Measurements from ENCODE around the gene ADAMTSL2. TPM values are rescaled to one million over a fixed set of nuclear protein-coding genes. Genes with fewer than 3 reads are reported as not detected.

Gene ADAMTSL2
- total and polyA plus RNA-seq, 2 donors (not counting 1 experiment from before 2014, with no cell fraction given), result under 0.01 to 0.09 TPM

- H3K79me2 ChIP-seq (ENCODE audit: control insufficient read depth, insufficient read depth, low read length), result no peaks in the 10 kb centered on the region
- H3K36me3 ChIP-seq (ENCODE audit: control insufficient read depth, insufficient read depth, low read length), result no peaks in the 10 kb centered on the region
- TF ChIP-seq EZH2 (IDR thresholded peaks at IDR 0.05; ENCODE audit: low read length, missing control alignments), result no peak
- TF ChIP-seq, protein P1, sequence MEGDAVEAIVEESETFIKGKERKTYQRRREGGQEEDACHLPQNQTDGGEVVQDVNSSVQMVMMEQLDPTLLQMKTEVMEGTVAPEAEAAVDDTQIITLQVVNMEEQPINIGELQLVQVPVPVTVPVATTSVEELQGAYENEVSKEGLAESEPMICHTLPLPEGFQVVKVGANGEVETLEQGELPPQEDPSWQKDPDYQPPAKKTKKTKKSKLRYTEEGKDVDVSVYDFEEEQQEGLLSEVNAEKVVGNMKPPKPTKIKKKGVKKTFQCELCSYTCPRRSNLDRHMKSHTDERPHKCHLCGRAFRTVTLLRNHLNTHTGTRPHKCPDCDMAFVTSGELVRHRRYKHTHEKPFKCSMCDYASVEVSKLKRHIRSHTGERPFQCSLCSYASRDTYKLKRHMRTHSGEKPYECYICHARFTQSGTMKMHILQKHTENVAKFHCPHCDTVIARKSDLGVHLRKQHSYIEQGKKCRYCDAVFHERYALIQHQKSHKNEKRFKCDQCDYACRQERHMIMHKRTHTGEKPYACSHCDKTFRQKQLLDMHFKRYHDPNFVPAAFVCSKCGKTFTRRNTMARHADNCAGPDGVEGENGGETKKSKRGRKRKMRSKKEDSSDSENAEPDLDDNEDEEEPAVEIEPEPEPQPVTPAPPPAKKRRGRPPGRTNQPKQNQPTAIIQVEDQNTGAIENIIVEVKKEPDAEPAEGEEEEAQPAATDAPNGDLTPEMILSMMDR (conservative IDR thresholded peaks at IDR 0.05 in 1 of 2, IDR thresholded peaks at IDR 0.05 in 1 of 2; ENCODE audit: low read depth in 1 of 2, low read length in 2 of 2), result no peak
- H3K27me3 ChIP-seq (ENCODE audit: control insufficient read depth, insufficient read depth, low read length), result peaks cover 5% of the 10 kb centered on the region
- no peaks in the 10 kb centered on the region for H3K4me1 ChIP-seq (ENCODE audit: control insufficient read depth, extremely low read depth, insufficient read depth, low read length)
- H4K20me1 ChIP-seq (ENCODE audit: control insufficient read depth, extremely low read depth, insufficient read depth, low read length), result no peaks in the 10 kb centered on the region
- no peak overlapping the region for H3K4me2 ChIP-seq (ENCODE audit: extremely low read depth, insufficient read depth, low read length)
- H3K4me3 ChIP-seq (replicated peaks in 1 of 4; ENCODE audit: control extremely low read depth in 1 of 4, insufficient read depth in 1 of 4, low read depth in 3 of 4, low read length in 4 of 4), result no peak overlapping the region
- H3K27ac ChIP-seq (ENCODE audit: insufficient read depth, low read length), result no peak overlapping the region
- DNase-seq (ENCODE audit: low read depth in 2 of 2), result no peak
- H3K9me3 ChIP-seq (ENCODE audit: control insufficient read depth, insufficient read depth, low read depth, low read length), result peaks cover 3% of the 10 kb centered on the region
- no peak overlapping the region for H3K9ac ChIP-seq (ENCODE audit: insufficient read depth, low read length)
- no peak overlapping the region for H2AFZ ChIP-seq (ENCODE audit: low read length)
Observed at GRCh38 chr9:133512253-133513213, 22.0 kb upstream of the ADAMTSL2 start.

DNA sequence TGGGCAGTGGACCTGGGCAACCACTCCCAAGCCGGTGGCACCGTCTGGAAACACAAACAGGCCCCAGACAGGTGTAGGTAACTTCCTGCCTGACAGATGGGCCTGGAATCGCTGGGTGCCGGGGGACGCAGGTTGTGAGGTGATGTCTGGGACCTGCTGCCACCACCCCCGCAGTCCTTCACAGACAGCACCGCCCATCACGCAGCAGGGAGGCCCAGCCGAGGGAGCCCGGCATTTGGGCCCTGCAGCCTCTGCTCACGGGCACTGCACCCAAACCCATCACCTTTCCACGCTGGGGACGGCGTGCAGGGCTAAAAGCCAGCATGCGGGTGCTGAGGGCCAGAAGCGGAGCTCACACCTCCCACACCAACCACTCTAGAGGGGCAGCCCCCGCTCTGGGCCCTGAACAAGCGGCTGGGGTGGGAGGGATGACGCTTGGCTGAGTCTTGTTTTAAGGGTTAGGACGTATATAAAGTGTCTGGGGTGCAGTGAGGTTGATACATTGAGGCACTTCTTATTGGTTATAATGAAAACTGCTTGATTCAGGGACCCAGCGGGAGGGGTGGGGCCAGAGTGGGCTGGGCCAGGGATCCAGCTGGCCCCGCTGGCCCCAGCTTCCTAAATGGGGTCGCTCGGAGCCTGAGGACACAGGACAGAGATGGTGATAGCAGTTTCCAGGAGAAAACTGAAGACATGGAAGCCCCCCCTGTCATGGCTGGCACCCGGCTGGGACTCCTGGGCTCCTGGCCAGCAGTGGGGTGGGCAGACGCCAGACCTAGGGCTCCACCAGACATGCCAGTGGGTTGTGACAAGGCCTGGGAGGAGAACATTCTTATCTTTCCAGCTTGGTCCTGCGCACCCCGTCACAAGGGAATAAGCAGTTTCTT is 21.0 kb upstream of the ADAMTSL2 start:
- Histone ChIP-seq H4K20me1 (ENCODE audit: control insufficient read depth, extremely low read depth, insufficient read depth, low read length) (no peaks in the 10 kb centered on the region), H2AFZ (ENCODE audit: low read length) (no peak overlapping the region), H3K27ac (ENCODE audit: insufficient read depth, low read length) (no peak overlapping the region), H3K9me3 (ENCODE audit: control insufficient read depth, insufficient read depth, low read depth, low read length) (peaks cover 3% of the 10 kb centered on the region), H3K27me3 (ENCODE audit: control insufficient read depth, insufficient read depth, low read length) (peaks cover 5% of the 10 kb centered on the region), H3K4me2 (ENCODE audit: extremely low read depth, insufficient read depth, low read length) (no peak overlapping the region), H3K9ac (ENCODE audit: insufficient read depth, low read length) (no peak overlapping the region), H3K4me1 (ENCODE audit: control insufficient read depth, extremely low read depth, insufficient read depth, low read length) (no peaks in the 10 kb centered on the region), H3K79me2 (ENCODE audit: control insufficient read depth, insufficient read depth, low read length) (no peaks in the 10 kb centered on the region), H3K36me3 (ENCODE audit: control insufficient read depth, insufficient read depth, low read length) (no peaks in the 10 kb centered on the region), H3K4me3 (replicated peaks in 1 of 4; ENCODE audit: control extremely low read depth in 1 of 4, insufficient read depth in 1 of 4, low read depth in 3 of 4, low read length in 4 of 4) (no peak overlapping the region)
- DNase-seq (ENCODE audit: low read depth in 2 of 2), result no peak
- TF ChIP-seq, protein P1 (conservative IDR thresholded peaks at IDR 0.05 in 1 of 2, IDR thresholded peaks at IDR 0.05 in 1 of 2; ENCODE audit: low read depth in 1 of 2, low read length in 2 of 2), result no peak
- TF ChIP-seq EZH2 (IDR thresholded peaks at IDR 0.05; ENCODE audit: low read length, missing control alignments), result no peak
